Raji (cell line): Measurements from ENCODE around the gene ZNF205.

ENCODE experiments used
- POLR2A ChIP-seq: IDR thresholded peaks from 2 replicates; pipeline ENCODE4 v1.6.1; 2011; ENCODE audit warnings: low read depth, low read length, control low read depth; ENCODE audit not compliant: insufficient read depth

Gene ZNF205

DNA sequence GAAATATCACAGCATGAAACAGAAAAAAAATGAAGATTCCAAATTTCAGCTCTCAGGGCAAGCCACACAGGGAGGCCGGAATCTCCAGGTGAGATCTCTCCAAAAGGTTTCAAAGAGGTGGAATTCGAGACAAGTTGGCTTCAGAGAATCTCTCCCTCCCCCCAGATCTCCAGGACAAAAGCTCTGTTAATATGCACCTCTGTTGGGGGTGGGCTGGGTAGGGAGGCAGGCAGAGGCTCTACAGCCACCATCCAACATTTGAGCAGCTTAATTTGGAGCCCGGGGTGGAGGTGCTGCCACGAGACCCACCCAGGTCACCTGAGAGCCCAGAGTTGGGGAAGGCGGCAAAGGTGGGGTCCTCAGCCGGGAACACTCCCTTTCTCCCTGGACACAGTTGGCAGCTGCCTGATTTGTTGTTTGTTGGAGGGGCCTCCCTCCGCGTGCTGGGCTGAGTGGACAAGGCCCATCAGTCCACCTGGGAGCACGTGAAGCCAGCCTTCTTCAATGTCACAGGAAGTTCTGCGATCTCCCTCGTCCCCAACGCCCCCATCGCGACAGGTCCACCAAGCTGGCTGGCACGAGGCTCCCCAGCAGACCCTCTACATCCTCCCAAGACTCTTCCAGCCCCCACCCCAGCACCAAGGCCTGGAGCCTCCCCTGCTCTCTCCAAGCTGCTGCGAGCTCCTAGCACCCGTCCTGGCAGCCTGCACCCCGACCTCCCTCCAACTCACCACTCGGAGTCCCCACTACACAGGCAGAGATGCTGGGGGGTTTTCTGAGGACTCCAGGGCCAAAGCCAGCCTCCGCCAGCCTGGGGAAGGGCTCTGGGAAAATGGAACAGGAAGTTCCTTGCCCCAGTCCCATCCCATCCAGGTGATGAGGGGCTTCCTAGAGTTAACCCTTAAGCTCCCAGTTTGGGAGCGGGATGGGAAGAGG lies 13.7 kb upstream of the ZNF205 start, which contains the start of gene ZSCAN10:
Gene ZSCAN10, minus strand, starts transcription at position 836 of the 936 bp plus-strand sequence. CDS start 6,357 bp downstream, outside the sequence.
- no peak for TF ChIP-seq POLR2A

DNA sequence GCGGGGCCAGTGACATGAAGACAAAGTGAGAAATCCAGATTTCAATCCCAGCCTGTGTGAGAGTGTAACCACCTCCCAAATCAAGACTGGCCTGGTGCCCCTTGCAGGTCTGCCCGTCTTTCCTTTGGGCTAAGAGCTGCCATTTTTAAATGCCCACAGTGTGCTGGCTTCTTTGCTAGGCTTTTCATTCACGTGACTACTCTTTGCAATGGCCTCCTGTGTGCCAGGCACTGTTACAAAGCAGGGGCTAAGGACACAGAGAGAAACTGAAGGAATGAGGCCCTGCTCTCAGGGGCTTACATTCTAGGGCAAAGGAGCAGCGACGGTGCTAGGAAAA lies 13.0 kb upstream of the ZNF205 start:
- TF ChIP-seq POLR2A = no peak

- TF ChIP-seq POLR2A = peak; percentile 41; the same call in 1 of the 2 replicates
These were observed 12.5 kb upstream of the ZNF205 start for GRCh38 chr16:3099732-3100499.

- TF ChIP-seq POLR2A = no peak
These were observed 11.2 kb upstream of the ZNF205 start for GRCh38 chr16:3101018-3101840.

GRCh38 chr16:3101841-3102470 lies 10.4 kb upstream of the ZNF205 start:
- no peak for TF ChIP-seq POLR2A

- peak; percentile 72 for TF ChIP-seq POLR2A
These were observed 6.0 kb upstream of the ZNF205 start for GRCh38 chr16:3106205-3106928.

DNA sequence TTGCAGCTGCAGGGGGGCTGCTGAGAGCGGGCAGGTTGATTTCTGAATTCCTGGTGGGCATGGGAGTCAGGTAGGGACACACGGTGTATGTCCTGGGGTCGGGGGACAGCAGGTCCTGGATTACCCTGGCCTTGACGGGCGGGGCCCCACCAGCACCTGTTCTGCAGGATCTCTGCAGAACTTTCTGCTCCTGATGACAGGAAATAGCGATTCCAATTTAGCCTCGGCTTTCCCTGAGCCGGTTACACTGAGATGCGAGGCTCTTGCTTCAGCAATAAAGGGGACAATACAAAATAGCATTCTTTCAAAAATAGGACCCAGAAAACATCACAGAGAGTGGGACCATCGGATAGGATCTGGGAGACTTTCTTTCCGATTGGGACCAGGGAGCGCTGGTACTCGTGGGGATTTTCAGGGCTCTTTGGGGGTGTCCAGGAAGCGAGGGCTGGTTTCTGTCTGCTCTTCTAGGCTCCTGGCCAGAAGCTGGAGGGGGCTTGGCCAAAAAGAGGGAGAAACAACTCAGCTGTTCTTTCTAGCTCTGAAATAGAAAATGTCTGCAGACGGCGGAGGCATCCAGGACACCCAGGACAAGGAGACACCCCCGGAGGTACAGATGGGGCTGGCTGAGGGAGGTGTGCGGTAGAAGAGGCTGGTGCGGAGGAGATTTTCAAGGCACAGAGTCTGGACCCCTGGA lies 642 bp downstream of the ZNF205 start:
- TF ChIP-seq POLR2A = no peak

DNA sequence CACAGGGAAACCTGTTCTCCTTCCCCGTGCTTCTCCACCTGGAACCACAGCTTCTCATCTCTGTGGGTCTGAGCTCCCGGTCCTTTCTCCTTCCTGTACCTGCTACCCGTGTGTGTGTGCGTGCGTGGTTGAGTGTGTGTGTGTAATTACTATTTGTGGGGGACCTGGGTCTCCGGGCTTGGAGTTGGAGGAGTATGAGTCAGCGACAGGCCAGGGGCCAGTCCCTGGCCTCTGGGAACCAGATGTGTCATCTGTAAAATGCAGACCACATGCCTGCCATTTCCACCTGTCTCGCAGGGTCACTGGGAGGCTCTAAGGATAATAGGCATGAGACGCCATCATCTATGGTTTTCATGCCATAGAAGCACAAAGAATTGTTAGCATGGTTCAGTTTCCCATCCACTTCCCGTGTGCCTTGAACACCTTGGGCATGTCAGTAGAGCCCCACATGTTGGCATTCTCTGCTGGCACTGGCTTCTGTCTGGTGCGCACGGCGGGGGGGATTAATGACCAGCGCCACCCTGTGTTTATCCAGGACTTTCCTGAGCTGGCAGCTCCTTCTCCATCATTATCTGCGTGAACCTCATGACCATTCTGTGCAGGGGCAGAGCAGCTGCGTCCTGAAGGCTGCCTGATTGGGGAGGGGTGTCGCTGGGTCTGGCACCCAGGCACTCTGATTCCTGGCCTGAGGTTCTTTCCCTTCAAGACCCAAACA lies 1.5 kb downstream of the ZNF205 start:
- no peak for TF ChIP-seq POLR2A

GRCh38 chr16:3115003-3115402 lies 2.6 kb downstream of the ZNF205 start:
- no peak for TF ChIP-seq POLR2A

DNA sequence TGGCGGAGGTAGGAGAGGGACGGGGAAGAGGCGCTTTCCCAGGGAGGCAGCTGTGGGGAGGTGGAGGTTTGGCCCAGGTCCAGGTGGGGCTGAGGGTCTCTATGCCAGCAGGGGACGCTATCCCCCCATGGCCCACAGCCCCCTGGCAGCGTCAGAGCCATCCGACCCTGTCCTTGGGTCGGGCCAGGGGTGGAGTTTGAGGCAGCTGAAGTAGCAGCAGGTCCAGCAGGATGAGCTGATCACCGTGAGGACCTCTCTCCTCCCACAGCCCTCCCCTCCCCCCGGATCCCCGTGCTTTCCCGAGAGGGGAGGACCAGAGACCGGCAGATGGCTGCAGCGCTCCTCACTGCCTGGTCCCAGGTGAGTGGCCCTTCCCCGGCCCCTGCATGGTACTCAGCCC lies 3.2 kb downstream of the ZNF205 start:
- no peak for TF ChIP-seq POLR2A

- TF ChIP-seq POLR2A = no peak
These were observed 5.9 kb downstream of the ZNF205 start for GRCh38 chr16:3118204-3118790.

- no peak for TF ChIP-seq POLR2A
These were observed 6.5 kb downstream of the ZNF205 start for GRCh38 chr16:3118846-3119245.

DNA sequence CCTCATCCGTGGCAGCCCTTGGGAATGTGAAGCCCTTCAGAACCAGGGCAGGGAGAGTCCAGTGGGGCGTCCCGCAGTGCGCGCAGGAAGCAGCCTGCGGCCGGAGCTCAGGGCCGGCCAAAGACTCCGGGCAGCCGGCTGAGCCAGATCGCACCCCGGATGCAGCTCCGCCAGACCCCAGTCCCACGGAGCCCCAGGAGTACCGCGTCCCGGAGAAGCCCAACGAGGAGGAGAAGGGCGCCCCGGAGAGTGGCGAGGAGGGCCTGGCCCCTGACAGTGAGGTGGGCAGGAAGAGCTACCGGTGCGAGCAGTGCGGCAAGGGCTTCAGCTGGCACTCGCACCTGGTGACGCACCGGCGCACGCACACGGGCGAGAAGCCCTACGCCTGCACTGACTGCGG lies 6.9 kb downstream of the ZNF205 start:
- TF ChIP-seq POLR2A = no peak
